Colonic mucosa (tissue), 4 donors: ENCODE results near the gene GPC1. TPM values are rescaled to one million over a fixed set of nuclear protein-coding genes. Genes with fewer than 3 reads are reported as not detected.
A peak's percentile ranks its signal among the peaks of the same experiment; 100 is the strongest.

Experiments
- DNase-seq: peaks from one replicate; pipeline ENCODE4 v3.0.0-alpha.2; 2020
- H3K27ac ChIP-seq: fragments of 200-600 bp; one replicate; pipeline ENCODE4 v1.8.0; 2021
- H3K27me3 ChIP-seq: fragments of 200-600 bp; one replicate; pipeline ENCODE4 v1.8.0; 2021
- H3K36me3 ChIP-seq: fragments of 200-600 bp; one replicate; pipeline ENCODE4 v1.8.0; 2021
- H3K4me1 ChIP-seq: fragments of 200-600 bp; one replicate; pipeline ENCODE4 v1.8.0; 2021; ENCODE audit warnings: mild to moderate bottlenecking
- H3K4me3 ChIP-seq: fragments of 200-600 bp; one replicate; pipeline ENCODE4 v1.8.0; 2021
- H3K9ac ChIP-seq, 2 donors: one replicate each; pipeline ENCODE4 v1.7.0; 2013; ENCODE audit warnings: control low read depth in 2 of 2, low read depth in 2 of 2, low read length in 2 of 2
- H3K9me3 ChIP-seq: fragments of 200-600 bp; one replicate; pipeline ENCODE4 v1.8.0; 2021
- CTCF ChIP-seq: fragments of 200-600 bp; IDR thresholded peaks from one replicate; pipeline ENCODE4 v1.8.0; 2022; ENCODE audit warnings: antibody characterized with exemption, mild to moderate bottlenecking
- intact Hi-C: fragments of 100-400 bp; cut with DNase I; formaldehyde crosslinking; loops from one replicate; pipeline ENCODE4 v1.14.1; 2022
- total RNA-seq, 2 donors: library from RNA; stranded (reverse); fragmentation: NEBNext Ultra II Directional in 1 of 2; extraction: Animal tissue kit (Norgen Biotek cat#: 25700) in 1 of 2; gene quantifications; one replicate each; pipeline ENCODE4 v1.2.1, GENCODE V29; 2021
- donor health status: healthy.
- donor health status: DM: no; HTN: no; CAD: no.
- donor health status: DM: no; HTN: no; CAD: no.

Gene GPC1
- total RNA-seq, 2 donors from 2014 or later = 19.0 to 23.1 TPM

GRCh38 chr2:240511351-240512108 lies 76.1 kb downstream of the GPC1 start:
- Histone ChIP-seq H3K27ac (no peak overlapping the region), H3K4me3 (no peak overlapping the region), H3K9ac (no peak overlapping the region), H3K9me3 (no peaks in the 10 kb centered on the region), H3K36me3 (no peaks in the 10 kb centered on the region), H3K4me1 (no peaks in the 10 kb centered on the region), H3K27me3 (no peaks in the 10 kb centered on the region)
- DNase-seq = no peak
- no peak for TF ChIP-seq CTCF
- intact Hi-C loops = loop anchor here (10.0 kb wide), 1 partner anchor 93 kb away; no protein-coding TSS in a partner anchor

- DNase-seq = no peak
- intact Hi-C loops = loop anchor here (10.0 kb wide), 1 partner anchor 93 kb away; no protein-coding TSS in a partner anchor
These were observed 76.6 kb downstream of the GPC1 start for GRCh38 chr2:240512109-240512485.

GRCh38 chr2:240512666-240513535 lies 77.4 kb downstream of the GPC1 start:
- no peak for TF ChIP-seq CTCF
- DNase-seq = no peak
- Histone ChIP-seq H3K9me3 (no peaks in the 10 kb centered on the region), H3K36me3 (no peaks in the 10 kb centered on the region), H3K4me3 (no peak overlapping the region), H3K27ac (no peak overlapping the region), H3K27me3 (no peaks in the 10 kb centered on the region), H3K9ac (no peak overlapping the region), H3K4me1 (no peaks in the 10 kb centered on the region)
- intact Hi-C loops = loop anchor here (10.0 kb wide), 1 partner anchor 92 kb away; no protein-coding TSS in a partner anchor

More at GRCh38 chr2:240512109-240512485, 76.6 kb downstream of the GPC1 start:
- no peak overlapping the region for H3K9ac ChIP-seq
- no peak for TF ChIP-seq CTCF
- H3K36me3 ChIP-seq = no peaks in the 10 kb centered on the region
- H3K4me1 ChIP-seq = no peaks in the 10 kb centered on the region
- H3K27ac ChIP-seq = no peak overlapping the region
- no peak overlapping the region for H3K4me3 ChIP-seq
- no peaks in the 10 kb centered on the region for H3K27me3 ChIP-seq
- H3K9me3 ChIP-seq = no peaks in the 10 kb centered on the region

- no peak overlapping the region for H3K27ac ChIP-seq
- TF ChIP-seq CTCF = peak; percentile 85
- H3K9ac ChIP-seq = no peak overlapping the region
- no peaks in the 10 kb centered on the region for H3K27me3 ChIP-seq
- intact Hi-C loops = loop anchor here (10.0 kb wide), 1 partner anchor 91 kb away; no protein-coding TSS in a partner anchor
- no peaks in the 10 kb centered on the region for H3K4me1 ChIP-seq
- H3K9me3 ChIP-seq = no peaks in the 10 kb centered on the region
- no peak overlapping the region for H3K4me3 ChIP-seq
- no peaks in the 10 kb centered on the region for H3K36me3 ChIP-seq
- DNase-seq = peak; percentile 81
These were observed 78.3 kb downstream of the GPC1 start for GRCh38 chr2:240513549-240514287.

GRCh38 chr2:240514631-240515030 lies 79.2 kb downstream of the GPC1 start:
- H3K9ac ChIP-seq = no peak overlapping the region
- intact Hi-C loops = loop anchor here (10.0 kb wide), 1 partner anchor 90 kb away; no protein-coding TSS in a partner anchor
- no peaks in the 10 kb centered on the region for H3K4me1 ChIP-seq
- no peaks in the 10 kb centered on the region for H3K36me3 ChIP-seq
- no peaks in the 10 kb centered on the region for H3K9me3 ChIP-seq
- H3K27me3 ChIP-seq = no peaks in the 10 kb centered on the region
- no peak overlapping the region for H3K27ac ChIP-seq
- no peak for DNase-seq
- no peak for TF ChIP-seq CTCF
- H3K4me3 ChIP-seq = no peak overlapping the region
